HCT116 (cell line): Measurements from ENCODE around the gene MICAL3.

Experiments
- CEBPB ChIP-seq: IDR thresholded peaks from 2 replicates; pipeline ENCODE4 v1.6.1; 2012; ENCODE audit warnings: low read depth
- CTCF ChIP-seq, 3 experiments: fragments of 200-600 bp in 1 of 3; sonication (generic) in 1 of 3; IDR thresholded peaks in 2 of 3; conservative IDR thresholded peaks in 1 of 3; 2 replicates each; pipeline ENCODE4 v1.5.1; 2012 to 2017; ENCODE audit warnings: low read depth in 2 of 3, low read length in 2 of 3, antibody characterized with exemption in 1 of 3, borderline replicate concordance in 1 of 3, control low read depth in 1 of 3, mild to moderate bottlenecking in 1 of 3, mixed read lengths in 1 of 3, mixed run types in 1 of 3, moderate library complexity in 1 of 3; ENCODE audit not compliant: insufficient read depth in 1 of 3
- MAX ChIP-seq: IDR thresholded peaks from 2 replicates; pipeline ENCODE4 v1.6.1; 2012
- POLR2A ChIP-seq: IDR thresholded peaks from 2 replicates; pipeline ENCODE4 v1.7.0; 2011; ENCODE audit warnings: borderline replicate concordance; ENCODE audit not compliant: insufficient read depth, insufficient read length; ENCODE audit errors: extremely low read depth

- no peak for TF ChIP-seq CEBPB
- TF ChIP-seq CTCF (IDR thresholded peaks at IDR 0.05 in 2 of 3, conservative IDR thresholded peaks at IDR 0.05 in 1 of 3; ENCODE audit: borderline replicate concordance in 1 of 3, insufficient read depth in 1 of 3, low read depth in 2 of 3, low read length in 2 of 3) = no peak
- TF ChIP-seq POLR2A = no peak
- no peak for TF ChIP-seq MAX
Observed at GRCh38 chr22:17804331-17805080, 219.9 kb downstream of the MICAL3 start.
